Activated CD4-positive, alpha-beta T cell treated with anti-CD3 and anti-CD28 coated beads for 1 hour (primary cell): ENCODE results near the gene TMTC4.
"Not testable (repeated sequence)": the region's sequence is repeated elsewhere in the genome, so short reads cannot be mapped to it uniquely, and the experiment has no call there.

Source experiments
- DNase-seq: peaks from one replicate; pipeline ENCODE4 v3.0.0-alpha.2; 2020

Gene TMTC4

GRCh38 chr13:100580045-100580444 lies 94.5 kb downstream of the TMTC4 start:
- no peak for DNase-seq

- DNase-seq: not testable (repeated sequence)
These were observed 97.4 kb downstream of the TMTC4 start for GRCh38 chr13:100577239-100577638.

DNA sequence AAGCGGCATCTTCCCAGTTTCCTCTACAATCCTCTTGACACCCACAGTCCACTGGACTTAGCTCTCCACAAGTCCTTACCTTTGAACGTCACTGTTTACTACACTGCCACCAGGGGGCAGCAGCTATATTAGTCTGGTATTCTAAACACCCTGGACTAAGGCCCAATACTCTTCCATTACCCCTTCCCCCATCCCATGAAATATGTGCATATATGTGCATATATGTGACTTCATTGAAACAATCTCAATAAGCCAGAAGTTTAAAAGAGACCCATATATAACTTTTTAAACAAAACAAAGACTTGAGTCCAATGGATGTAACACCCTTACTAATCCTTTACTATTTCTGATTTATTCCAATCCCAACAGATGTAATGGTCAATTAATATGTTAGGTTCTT lies 101.5 kb downstream of the TMTC4 start:
- DNase-seq: peak; percentile 54

GRCh38 chr13:100566543-100566942 lies 108.1 kb downstream of the TMTC4 start:
- DNase-seq: no peak

GRCh38 chr13:100565286-100565685 lies 109.3 kb downstream of the TMTC4 start:
- no peak for DNase-seq

DNA sequence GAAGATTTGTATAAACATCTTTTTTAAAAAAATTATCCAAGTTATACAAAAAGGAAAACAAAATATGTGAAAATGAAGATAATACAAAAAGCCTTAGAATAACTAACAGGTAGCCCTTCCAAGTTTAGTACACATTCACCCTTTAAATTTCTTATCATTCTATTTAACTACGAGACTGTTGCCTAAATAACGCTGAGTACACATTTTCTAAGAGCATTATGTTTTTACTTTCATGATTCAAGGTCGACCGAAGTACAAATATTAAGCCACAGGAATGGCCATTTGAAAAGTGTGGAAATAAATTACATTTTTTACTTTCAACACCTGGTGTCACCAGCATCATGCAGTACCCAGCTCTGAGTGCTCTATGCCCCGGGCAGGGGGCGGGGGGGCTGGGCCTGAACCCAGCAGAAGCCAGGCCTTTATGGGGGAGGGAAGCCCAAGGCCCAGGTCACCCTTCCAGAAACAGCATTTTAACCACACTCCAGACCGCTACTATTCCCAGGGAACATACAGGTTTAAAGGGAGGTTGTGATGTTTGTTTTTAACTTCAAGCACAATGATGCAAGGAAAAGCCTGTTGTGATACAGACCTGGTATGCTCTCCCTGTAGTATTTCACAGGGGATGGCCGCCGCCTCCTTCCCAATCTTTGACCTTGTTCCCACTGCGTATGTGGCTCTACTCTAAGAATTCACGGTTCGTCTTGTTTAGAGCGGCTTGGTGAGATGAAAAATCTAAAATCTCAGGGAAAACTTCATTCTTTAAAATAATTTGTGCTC lies 110.0 kb downstream of the TMTC4 start:
- DNase-seq: no peak

- no peak for DNase-seq
These were observed 110.8 kb downstream of the TMTC4 start for GRCh38 chr13:100563779-100564178.

- no peak for DNase-seq
These were observed 112.9 kb downstream of the TMTC4 start for GRCh38 chr13:100561599-100562204.

DNA sequence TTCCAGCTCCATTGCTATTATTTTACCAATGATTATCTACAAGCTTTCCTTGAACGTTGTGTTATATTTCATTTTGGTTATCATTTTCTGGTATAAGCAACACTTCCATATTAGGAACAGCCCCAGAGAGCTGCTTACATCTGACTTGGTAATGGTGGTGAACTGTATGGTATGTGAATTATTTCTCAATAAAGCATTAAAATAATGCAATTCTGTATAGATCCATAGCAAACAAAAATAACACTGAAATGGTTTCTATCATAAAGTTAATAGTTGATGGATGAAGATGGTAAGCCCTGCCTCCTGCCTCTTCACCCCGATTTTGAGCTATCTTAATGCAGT lies 113.5 kb downstream of the TMTC4 start:
- no peak for DNase-seq

DNA sequence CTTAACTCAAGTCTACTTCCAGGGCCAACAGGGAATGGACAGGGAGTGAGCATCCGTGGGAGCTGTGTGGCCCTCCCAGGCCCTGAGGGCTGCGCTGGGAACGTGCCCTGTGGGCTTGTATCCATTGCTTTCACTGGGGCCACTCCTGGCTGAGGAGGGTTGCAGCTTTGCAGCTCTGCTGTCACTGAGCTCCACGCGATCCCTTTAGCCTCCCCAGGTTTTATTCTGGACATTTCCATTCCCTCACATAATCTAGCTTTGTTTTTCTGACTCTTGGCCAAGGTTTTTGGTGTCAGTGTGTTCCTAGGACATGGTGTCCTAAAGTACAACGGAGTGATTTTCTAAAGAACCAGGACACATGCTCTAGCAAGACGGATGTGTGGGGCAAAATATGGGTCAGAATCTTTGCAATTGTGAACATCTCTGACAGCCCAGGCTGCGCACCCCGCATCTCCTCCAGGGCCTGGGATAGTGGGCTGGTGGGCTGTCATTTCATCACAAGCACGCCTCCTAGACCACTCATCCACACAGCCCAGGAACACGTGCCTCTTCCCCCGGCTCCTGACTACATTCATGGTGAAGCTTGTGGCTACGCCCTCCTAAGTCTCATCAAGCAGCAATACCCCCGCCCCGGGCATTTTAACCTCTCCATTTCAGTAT lies 114.0 kb downstream of the TMTC4 start:
- no peak for DNase-seq

DNA sequence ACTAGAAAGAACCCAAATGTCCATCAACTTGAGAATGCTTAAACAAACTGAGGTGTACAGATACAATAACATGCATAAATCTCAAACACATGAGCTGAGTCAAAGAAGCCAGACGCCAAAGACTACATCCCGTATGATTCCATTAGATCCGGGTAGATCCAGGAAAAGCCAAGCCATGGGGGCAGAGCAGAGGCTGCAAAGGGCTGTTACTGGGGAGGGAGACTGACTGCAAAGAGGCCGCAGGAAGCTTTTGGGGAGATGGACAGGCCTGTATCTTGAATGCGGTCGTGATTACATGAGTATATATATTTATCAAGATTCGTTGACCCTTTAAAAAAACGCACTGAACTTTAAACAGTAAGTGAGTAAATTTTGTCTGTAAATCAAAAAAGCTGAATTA lies 114.7 kb downstream of the TMTC4 start:
- no peak for DNase-seq
